HCT116 (cell line): ENCODE data around the gene HPS1. TPM values are rescaled to one million over a fixed set of nuclear protein-coding genes. Genes with fewer than 3 reads are reported as not detected.

Source experiments
- ATAC-seq: fragments of 200-7000 bp; cut with Tn5 transposase; 2 replicates; pipeline ENCODE4 v1.9.1; 2020; ENCODE audit warnings: mild to moderate bottlenecking, moderate library complexity
- BruUV-seq: library from RNA; stranded (reverse); fragments of 400-500 nt; replicated peaks from 2 replicates; lab custom pipeline; 2021; lab: Mats Ljungman, UMichigan
- CTCF ChIA-PET: fragments of 300-600 bp; sonication (Branson Sonifier 250); formaldehyde crosslinking; loops from one replicate; lab custom pipeline; 2021; ENCODE audit warnings: antibody characterized with exemption; lab: Charles Lee
- POLR2A ChIA-PET: fragments of 300-600, 350-600 bp; sonication (Branson Sonifier 250); formaldehyde crosslinking; loops from one replicate; lab custom pipeline; 2021; ENCODE audit warnings: antibody characterized with exemption; lab: Charles Lee
- RAD21 ChIA-PET, 2 experiments: fragments of 300-600 bp; sonication (Branson Sonifier 250); formaldehyde crosslinking; loops; one replicate each; lab custom pipeline; 2023; ENCODE audit warnings: low total read pairs in 2 of 2; ENCODE audit not compliant: uncharacterized antibody in 2 of 2, unreplicated experiment in 2 of 2, low non-redundant PET in 1 of 2; lab: Charles Lee
- DNase-seq: peaks from one replicate; pipeline ENCODE4 v3.0.0-alpha.2; 2010; ENCODE audit warnings: low read depth, low spot score
- H2AFZ ChIP-seq: fragments of 200-600 bp; shearing (Covaris generic), sonication (generic); 2 replicates; pipeline ENCODE4 v1.6.1; 2017; ENCODE audit warnings: low read depth, mixed run types, mixed read lengths, antibody characterized with exemption, low read length; ENCODE audit not compliant: poor library complexity, severe bottlenecking
- H3K27ac ChIP-seq: 2 replicates; pipeline ENCODE4 v1.5.1; 2012; ENCODE audit warnings: low read depth, low read length
- H3K27me3 ChIP-seq: fragments of 200-600 bp; sonication (generic); 2 replicates; pipeline ENCODE4 v1.6.1; 2016; ENCODE audit warnings: mixed run types, low read length, mixed read lengths; ENCODE audit not compliant: insufficient read depth
- H3K36me3 ChIP-seq, 2 experiments: fragments of 200-500 bp in 1 of 2; fragments of 200-600 bp in 1 of 2; sonication (Bioruptor generic) in 1 of 2; sonication (generic) in 1 of 2; 2 replicates each; pipeline versions ENCODE4 v1.5.1 to v1.6.1; 2014 to 2016; ENCODE audit warnings: low read length in 2 of 2, inconsistent platforms in 1 of 2, mixed read lengths in 1 of 2, mixed run types in 1 of 2; ENCODE audit not compliant: insufficient read depth in 2 of 2, control insufficient read depth in 1 of 2
- H3K4me1 ChIP-seq, 2 experiments: fragments of 200-600 bp in 1 of 2; sonication (generic) in 1 of 2; 2 replicates each; pipeline versions ENCODE4 v1.5.1 to v1.6.1; 2012 to 2017; ENCODE audit warnings: low read length in 2 of 2, inconsistent platforms in 1 of 2, mild to moderate bottlenecking in 1 of 2, mixed read lengths in 1 of 2, mixed run types in 1 of 2, moderate library complexity in 1 of 2; ENCODE audit not compliant: insufficient read depth in 2 of 2, control insufficient read depth in 1 of 2
- H3K4me2 ChIP-seq: fragments of 200-600 bp; sonication (generic); 2 replicates; pipeline ENCODE4 v1.6.1; 2017; ENCODE audit warnings: mixed run types, low read length, mixed read lengths
- H3K4me3 ChIP-seq, 2 experiments: fragments of 200-600 bp in 1 of 2; sonication (generic) in 1 of 2; replicated peaks in 1 of 2; 2 replicates each; pipeline ENCODE4 v1.5.1; 2011 to 2016; ENCODE audit warnings: low read length in 2 of 2, control low read depth in 1 of 2, low read depth in 1 of 2, mild to moderate bottlenecking in 1 of 2, mixed read lengths in 1 of 2, mixed run types in 1 of 2
- H3K79me2 ChIP-seq: fragments of 200-600 bp; sonication (generic); 2 replicates; pipeline ENCODE4 v1.6.1; 2017; ENCODE audit warnings: mild to moderate bottlenecking, mixed run types, low read length, moderate library complexity, mixed read lengths; ENCODE audit not compliant: insufficient read depth
- H3K9ac ChIP-seq: fragments of 200-600 bp; sonication (generic); 2 replicates; pipeline ENCODE4 v1.6.1; 2016; ENCODE audit warnings: low read length, mixed read lengths
- H3K9me2 ChIP-seq: fragments of 200-600 bp; sonication (generic), shearing (Covaris generic); 2 replicates; pipeline ENCODE4 v1.6.1; 2017; ENCODE audit warnings: mixed run types, mild to moderate bottlenecking, moderate library complexity; ENCODE audit not compliant: insufficient read depth
- H3K9me3 ChIP-seq, 2 experiments: fragments of 200-500 bp in 1 of 2; fragments of 200-600 bp in 1 of 2; sonication (Bioruptor generic) in 1 of 2; sonication (generic) in 1 of 2; 2 replicates each; pipeline ENCODE4 v1.6.1; 2014 to 2017; ENCODE audit warnings: low read length in 2 of 2, mixed read lengths in 2 of 2, inconsistent platforms in 1 of 2, low read depth in 1 of 2, mild to moderate bottlenecking in 1 of 2, mixed run types in 1 of 2, moderate library complexity in 1 of 2; ENCODE audit not compliant: control insufficient read depth in 1 of 2, insufficient read depth in 1 of 2
- H4K20me1 ChIP-seq: fragments of 200-600 bp; sonication (generic), shearing (Covaris generic); 2 replicates; pipeline ENCODE4 v1.6.1; 2017; ENCODE audit warnings: mixed run types, mild to moderate bottlenecking, moderate library complexity; ENCODE audit not compliant: insufficient read depth
- EZH2 ChIP-seq: fragments of 200-600 bp; sonication (generic); IDR thresholded peaks from 2 replicates; pipeline ENCODE4 v1.6.1; 2017; ENCODE audit warnings: antibody characterized with exemption, mixed run types
- POLR2A ChIP-seq: IDR thresholded peaks from 2 replicates; pipeline ENCODE4 v1.7.0; 2011; ENCODE audit warnings: borderline replicate concordance; ENCODE audit not compliant: insufficient read depth, insufficient read length; ENCODE audit errors: extremely low read depth
- POLR2AphosphoS5 ChIP-seq: IDR thresholded peaks from 2 replicates; pipeline ENCODE4 v1.6.1; 2011; ENCODE audit warnings: mild to moderate bottlenecking, low read depth, low read length, moderate library complexity
- RAD21 ChIP-seq: IDR thresholded peaks from 2 replicates; pipeline ENCODE4 v1.6.1; 2012; ENCODE audit warnings: low read depth, mild to moderate bottlenecking
- REST ChIP-seq: IDR thresholded peaks from 2 replicates; pipeline ENCODE4 v1.6.1; 2012; ENCODE audit warnings: low read depth
- SP1 ChIP-seq: IDR thresholded peaks from 2 replicates; pipeline ENCODE4 v1.6.1; 2012; ENCODE audit warnings: low read depth
- ZNF274 ChIP-seq: fragments of 200-500 bp; sonication (Bioruptor generic); IDR thresholded peaks from 2 replicates; pipeline ENCODE4 v1.6.1; 2014; ENCODE audit warnings: mild to moderate bottlenecking, low read depth, low read length, inconsistent platforms
- intact Hi-C: fragments of 100-400 bp; cut with micrococcal nuclease; formaldehyde crosslinking; loops from 2 replicates; pipeline ENCODE4 v1.10.0; 2022
- total RNA-seq: library from RNA; stranded (reverse); gene quantifications from one replicate; pipeline ENCODE4 v1.2.1, GENCODE V29; 2021; ENCODE audit not compliant: unreplicated experiment

The HPS1 gene
- total RNA-seq, 1 experiment from 2014 or later = 64.3 TPM

GRCh38 chr10:98422182-98422581, 24.6 kb downstream of the HPS1 start (continued):
- TF ChIP-seq POLR2AphosphoS5 = no peak
- no peak for TF ChIP-seq REST
- TF ChIP-seq SP1 = no peak
- TF ChIP-seq RAD21 = no peak
- TF ChIP-seq EZH2 = no peak
- TF ChIP-seq, all 23 proteins: peak for 0

- POLR2A ChIA-PET = no interaction called here
- no peak overlapping the region for H3K9ac ChIP-seq
- H2AFZ ChIP-seq = no peak overlapping the region
- H4K20me1 ChIP-seq = no peaks in the 10 kb centered on the region
- no peak overlapping the region for H3K27ac ChIP-seq
- no peak for ATAC-seq
- H3K4me1 ChIP-seq = peaks cover 2% of the 10 kb centered on the region in 2 experiments
- CTCF ChIA-PET = no interaction called here
- RAD21 ChIA-PET = no interaction called here
- DNase-seq = no peak
- H3K4me2 ChIP-seq = no peak overlapping the region
- intact Hi-C loops = no loop called here
- no TSS peak for BruUV-seq
- no peaks in the 10 kb centered on the region for H3K9me2 ChIP-seq
- H3K9me3 ChIP-seq = no peaks in the 10 kb centered on the region
- H3K79me2 ChIP-seq = no peaks in the 10 kb centered on the region
- H3K36me3 ChIP-seq = peaks cover 0 to 3% of the 10 kb centered on the region in 2 experiments; a peak in 1 of 4 replicates
- no peak overlapping the region for H3K4me3 ChIP-seq
- no peaks in the 10 kb centered on the region for H3K27me3 ChIP-seq
- TF ChIP-seq POLR2A (no peak), ZNF274 (no peak), REST (no peak)
- TF ChIP-seq, all 23 proteins: peak for 0
These were observed 25.9 kb downstream of the HPS1 start for GRCh38 chr10:98420786-98421185.
